Measurements from ENCODE around the gene PIK3CG. TPM values are rescaled to one million over a fixed set of nuclear protein-coding genes. Genes with fewer than 3 reads are reported as not detected.

The PIK3CG gene
- total and polyA plus RNA-seq, 10 of the 15 experiments (the other 5 are each of a cell fraction or from before 2014, with no cell fraction given), result 0.79 to 7.6 (median 5.2) TPM

DNA sequence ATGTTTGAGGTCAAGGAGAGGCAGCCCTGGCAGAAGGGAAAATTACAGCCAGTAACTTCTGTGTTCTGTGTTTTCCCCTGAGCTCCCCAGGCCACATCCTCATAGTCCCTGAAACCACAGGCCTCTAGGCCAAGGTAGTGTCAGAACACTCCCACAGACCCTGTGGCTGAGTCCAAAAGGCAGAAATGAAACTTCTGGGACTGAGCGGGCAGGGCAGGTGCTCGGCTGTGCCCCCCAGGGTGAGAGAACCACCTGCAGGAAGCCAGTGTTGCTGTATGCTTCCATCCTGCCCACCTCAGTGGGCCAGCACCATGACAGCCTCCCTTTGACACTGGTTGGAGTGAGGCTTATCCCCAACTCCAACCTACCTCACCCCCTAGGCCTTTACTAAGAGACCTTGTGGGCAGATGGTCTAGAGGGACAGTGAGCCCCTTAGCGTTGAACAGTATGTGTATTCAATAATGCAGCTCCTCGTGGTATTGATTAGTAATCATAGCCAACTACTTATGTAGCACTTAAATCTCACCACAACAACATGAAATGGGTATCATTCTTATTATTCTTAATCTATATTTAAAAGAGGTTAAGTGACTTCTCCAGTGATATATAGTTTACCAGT lies 30.3 kb downstream of the PIK3CG start (continued):
- TF ChIP-seq, protein P1, sequence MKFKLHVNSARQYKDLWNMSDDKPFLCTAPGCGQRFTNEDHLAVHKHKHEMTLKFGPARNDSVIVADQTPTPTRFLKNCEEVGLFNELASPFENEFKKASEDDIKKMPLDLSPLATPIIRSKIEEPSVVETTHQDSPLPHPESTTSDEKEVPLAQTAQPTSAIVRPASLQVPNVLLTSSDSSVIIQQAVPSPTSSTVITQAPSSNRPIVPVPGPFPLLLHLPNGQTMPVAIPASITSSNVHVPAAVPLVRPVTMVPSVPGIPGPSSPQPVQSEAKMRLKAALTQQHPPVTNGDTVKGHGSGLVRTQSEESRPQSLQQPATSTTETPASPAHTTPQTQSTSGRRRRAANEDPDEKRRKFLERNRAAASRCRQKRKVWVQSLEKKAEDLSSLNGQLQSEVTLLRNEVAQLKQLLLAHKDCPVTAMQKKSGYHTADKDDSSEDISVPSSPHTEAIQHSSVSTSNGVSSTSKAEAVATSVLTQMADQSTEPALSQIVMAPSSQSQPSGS (IDR thresholded peaks at IDR 0.05; ENCODE audit: low read length), result peak; percentile 70; the same call in 1 of the 2 replicates
- TF ChIP-seq, protein P2, sequence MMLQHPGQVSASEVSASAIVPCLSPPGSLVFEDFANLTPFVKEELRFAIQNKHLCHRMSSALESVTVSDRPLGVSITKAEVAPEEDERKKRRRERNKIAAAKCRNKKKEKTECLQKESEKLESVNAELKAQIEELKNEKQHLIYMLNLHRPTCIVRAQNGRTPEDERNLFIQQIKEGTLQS (IDR thresholded peaks at IDR 0.05; ENCODE audit: borderline replicate concordance, extremely low read depth, low read depth, low read length), result no peak
- TF ChIP-seq RUNX3 (IDR thresholded peaks at IDR 0.05; ENCODE audit: low read length) (peak; percentile 97), TAF1 (IDR thresholded peaks at IDR 0.05; ENCODE audit: borderline replicate concordance, low read depth, low read length) (no peak), MEF2B (IDR thresholded peaks at IDR 0.05; ENCODE audit: partially characterized antibody, poor library complexity, severe bottlenecking) (peak; percentile 33)

DNA sequence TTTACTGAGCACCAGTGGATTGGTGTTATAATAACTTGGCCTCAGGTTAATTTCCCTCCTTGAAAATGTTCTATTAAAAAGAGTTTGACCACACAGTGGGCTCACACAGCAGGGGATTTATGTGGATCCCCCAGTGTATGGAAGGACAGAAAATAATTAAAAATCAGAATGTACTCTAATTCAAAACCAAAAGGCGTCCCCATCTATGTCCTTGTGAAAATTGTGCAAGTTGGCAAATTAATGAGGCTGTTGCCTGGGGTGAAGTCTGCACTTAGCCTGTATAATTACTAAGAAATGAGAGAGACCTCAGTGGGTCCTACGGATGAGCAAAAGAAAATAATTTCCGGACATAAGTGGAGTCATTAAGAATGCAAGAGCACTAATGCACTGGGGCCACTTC lies 31.1 kb downstream of the PIK3CG start:
- Histone ChIP-seq H3K36me3 (ENCODE audit: control insufficient read depth in 2 of 2, insufficient read depth in 2 of 2, low read length in 1 of 2) (no peaks in the 10 kb centered on the region), H3K4me2 (ENCODE audit: control insufficient read depth, insufficient read depth) (no peak overlapping the region), H3K27ac (ENCODE audit: control insufficient read depth, insufficient read depth) (no peak overlapping the region), H3K9ac (ENCODE audit: control insufficient read depth, insufficient read depth, low read length) (no peak overlapping the region), H3K9me3 (replicated peaks; ENCODE audit: control insufficient read depth, insufficient read depth, low read length) (no peaks in the 10 kb centered on the region; the same call in 2 of the 3 replicates), H3K4me3 (no peak overlapping the region), H3K79me2 (ENCODE audit: control insufficient read depth, insufficient read depth, low read length) (no peaks in the 10 kb centered on the region), H4K20me1 (ENCODE audit: control insufficient read depth, insufficient read depth) (no peaks in the 10 kb centered on the region), H3K4me1 (ENCODE audit: control insufficient read depth, insufficient read depth, low read length) (peaks cover 19% of the 10 kb centered on the region), H2AFZ (ENCODE audit: control insufficient read depth, low read depth, low read length) (no peak overlapping the region), H3K27me3 (replicated peaks in 1 of 2; ENCODE audit: control insufficient read depth in 2 of 2, insufficient read depth in 2 of 2, low read length in 1 of 2) (no peaks in the 10 kb centered on the region)
- intact Hi-C loops (cut with micrococcal nuclease; ENCODE audit: unreplicated experiment) (no loop called here), in situ Hi-C loops (cut with MboI) (no loop called here)
- 91% methylated on average over 3 of the region's 3 CpGs for WGBS (ENCODE audit: insufficient coverage, insufficient replicate concordance, low lambda C conversion rate, missing lambda C conversion rate)
- no peak for DNase-seq (ENCODE audit: low read depth, low spot score)
- no TSS peak for BruUV-seq (replicated peaks)
- CTCF ChIA-PET, result no interaction called here
- ATAC-seq, result no peak
- no peak for FAIRE-seq
- RAD21 ChIA-PET (ENCODE audit: unreplicated experiment), result no interaction called here
- POLR2A ChIA-PET, result no interaction called here
- SMC1A ChIA-PET (ENCODE audit: uncharacterized antibody, unreplicated experiment), result interaction anchor here (1.9 kb wide), 1 partner anchor 25 kb away, joined by 8 read pairs; no protein-coding TSS in a partner anchor
- TF ChIP-seq YY1 (IDR thresholded peaks at IDR 0.05; ENCODE audit: low read depth, low read length) (no peak), SREBF2 (IDR thresholded peaks at IDR 0.05; ENCODE audit: low read length) (no peak), ZBED1 (IDR thresholded peaks at IDR 0.05; ENCODE audit: borderline replicate concordance) (no peak), SMAD5 (IDR thresholded peaks at IDR 0.05; ENCODE audit: low read depth) (no peak), TCF3 (IDR thresholded peaks at IDR 0.05; ENCODE audit: borderline replicate concordance, insufficient read depth, low read depth, low read length) (no peak)
- TF ChIP-seq, protein P3, sequence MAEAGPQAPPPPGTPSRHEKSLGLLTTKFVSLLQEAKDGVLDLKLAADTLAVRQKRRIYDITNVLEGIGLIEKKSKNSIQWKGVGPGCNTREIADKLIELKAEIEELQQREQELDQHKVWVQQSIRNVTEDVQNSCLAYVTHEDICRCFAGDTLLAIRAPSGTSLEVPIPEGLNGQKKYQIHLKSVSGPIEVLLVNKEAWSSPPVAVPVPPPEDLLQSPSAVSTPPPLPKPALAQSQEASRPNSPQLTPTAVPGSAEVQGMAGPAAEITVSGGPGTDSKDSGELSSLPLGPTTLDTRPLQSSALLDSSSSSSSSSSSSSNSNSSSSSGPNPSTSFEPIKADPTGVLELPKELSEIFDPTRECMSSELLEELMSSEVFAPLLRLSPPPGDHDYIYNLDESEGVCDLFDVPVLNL (IDR thresholded peaks at IDR 0.05; ENCODE audit: low read depth, low read length), result no peak
- TF ChIP-seq, protein P4, sequence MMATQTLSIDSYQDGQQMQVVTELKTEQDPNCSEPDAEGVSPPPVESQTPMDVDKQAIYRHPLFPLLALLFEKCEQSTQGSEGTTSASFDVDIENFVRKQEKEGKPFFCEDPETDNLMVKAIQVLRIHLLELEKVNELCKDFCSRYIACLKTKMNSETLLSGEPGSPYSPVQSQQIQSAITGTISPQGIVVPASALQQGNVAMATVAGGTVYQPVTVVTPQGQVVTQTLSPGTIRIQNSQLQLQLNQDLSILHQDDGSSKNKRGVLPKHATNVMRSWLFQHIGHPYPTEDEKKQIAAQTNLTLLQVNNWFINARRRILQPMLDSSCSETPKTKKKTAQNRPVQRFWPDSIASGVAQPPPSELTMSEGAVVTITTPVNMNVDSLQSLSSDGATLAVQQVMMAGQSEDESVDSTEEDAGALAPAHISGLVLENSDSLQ (IDR thresholded peaks at IDR 0.05), result no peak
- TF ChIP-seq, protein P5, sequence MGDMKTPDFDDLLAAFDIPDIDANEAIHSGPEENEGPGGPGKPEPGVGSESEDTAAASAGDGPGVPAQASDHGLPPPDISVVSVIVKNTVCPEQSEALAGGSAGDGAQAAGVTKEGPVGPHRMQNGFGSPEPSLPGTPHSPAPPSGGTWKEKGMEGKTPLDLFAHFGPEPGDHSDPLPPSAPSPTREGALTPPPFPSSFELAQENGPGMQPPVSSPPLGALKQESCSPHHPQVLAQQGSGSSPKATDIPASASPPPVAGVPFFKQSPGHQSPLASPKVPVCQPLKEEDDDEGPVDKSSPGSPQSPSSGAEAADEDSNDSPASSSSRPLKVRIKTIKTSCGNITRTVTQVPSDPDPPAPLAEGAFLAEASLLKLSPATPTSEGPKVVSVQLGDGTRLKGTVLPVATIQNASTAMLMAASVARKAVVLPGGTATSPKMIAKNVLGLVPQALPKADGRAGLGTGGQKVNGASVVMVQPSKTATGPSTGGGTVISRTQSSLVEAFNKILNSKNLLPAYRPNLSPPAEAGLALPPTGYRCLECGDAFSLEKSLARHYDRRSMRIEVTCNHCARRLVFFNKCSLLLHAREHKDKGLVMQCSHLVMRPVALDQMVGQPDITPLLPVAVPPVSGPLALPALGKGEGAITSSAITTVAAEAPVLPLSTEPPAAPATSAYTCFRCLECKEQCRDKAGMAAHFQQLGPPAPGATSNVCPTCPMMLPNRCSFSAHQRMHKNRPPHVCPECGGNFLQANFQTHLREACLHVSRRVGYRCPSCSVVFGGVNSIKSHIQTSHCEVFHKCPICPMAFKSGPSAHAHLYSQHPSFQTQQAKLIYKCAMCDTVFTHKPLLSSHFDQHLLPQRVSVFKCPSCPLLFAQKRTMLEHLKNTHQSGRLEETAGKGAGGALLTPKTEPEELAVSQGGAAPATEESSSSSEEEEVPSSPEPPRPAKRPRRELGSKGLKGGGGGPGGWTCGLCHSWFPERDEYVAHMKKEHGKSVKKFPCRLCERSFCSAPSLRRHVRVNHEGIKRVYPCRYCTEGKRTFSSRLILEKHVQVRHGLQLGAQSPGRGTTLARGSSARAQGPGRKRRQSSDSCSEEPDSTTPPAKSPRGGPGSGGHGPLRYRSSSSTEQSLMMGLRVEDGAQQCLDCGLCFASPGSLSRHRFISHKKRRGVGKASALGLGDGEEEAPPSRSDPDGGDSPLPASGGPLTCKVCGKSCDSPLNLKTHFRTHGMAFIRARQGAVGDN (IDR thresholded peaks at IDR 0.05), result no peak
